Hematopoietic multipotent progenitor cell treated with erythropoietin and hydrocortisone succinate and interleukin-3 and kit ligand, for 17 days (in vitro differentiated cells): ENCODE measurements around the gene SLC37A1.
"Not testable (repeated sequence)": the region's sequence is repeated elsewhere in the genome, so short reads cannot be mapped to it uniquely, and the experiment has no call there.

Source experiments
- DNase-seq: peaks from one replicate; pipeline ENCODE4 v3.0.0-alpha.2; 2015; ENCODE audit warnings: low spot score

The SLC37A1 gene

DNA sequence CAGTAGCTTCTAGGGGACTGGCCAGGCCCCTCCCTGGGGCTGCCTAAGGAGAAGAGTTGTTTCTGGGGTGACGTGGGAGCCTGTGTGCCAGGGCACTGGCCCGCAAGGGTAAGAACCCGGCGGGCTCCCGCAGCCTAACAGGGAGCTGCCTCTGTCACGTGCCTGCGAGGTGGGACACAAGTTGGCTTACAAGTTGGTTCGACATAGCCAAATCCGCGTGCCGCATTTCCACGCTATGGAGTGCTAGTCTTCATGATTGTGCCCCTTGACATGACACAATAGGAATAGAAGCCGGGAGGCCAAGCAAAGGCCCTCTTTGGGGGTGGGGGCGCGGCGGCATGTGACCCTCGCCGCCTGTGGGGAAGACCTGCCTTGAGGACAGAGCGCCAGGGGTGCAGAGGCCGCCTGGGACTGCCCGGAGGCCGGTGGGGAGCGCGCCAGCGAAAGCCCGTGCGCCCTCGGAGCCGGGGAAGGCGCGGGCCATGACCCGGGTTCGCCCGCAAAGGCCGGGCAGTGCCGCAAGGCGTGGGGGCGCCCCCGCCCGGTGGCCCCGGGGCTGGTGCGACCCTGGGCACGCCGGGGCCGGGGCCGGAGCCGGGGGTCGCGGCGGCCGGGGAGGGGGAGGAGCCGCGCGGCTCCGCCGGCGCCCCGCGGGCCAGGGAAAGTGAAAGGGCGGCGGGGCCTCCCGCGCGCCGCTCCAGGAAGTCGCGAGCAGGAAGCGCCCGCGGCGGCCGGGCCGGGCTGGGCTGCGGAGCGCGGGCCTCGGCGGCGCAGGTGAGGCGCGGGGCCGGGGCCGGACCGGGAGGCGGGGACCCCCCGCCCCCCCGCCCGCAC is at the start of gene SLC37A1:
Gene SLC37A1 (plus strand): TSS at position 702 of the 834 bp plus-strand sequence. CDS start 4,603 bp downstream, outside the sequence.
- no peak for DNase-seq

DNA sequence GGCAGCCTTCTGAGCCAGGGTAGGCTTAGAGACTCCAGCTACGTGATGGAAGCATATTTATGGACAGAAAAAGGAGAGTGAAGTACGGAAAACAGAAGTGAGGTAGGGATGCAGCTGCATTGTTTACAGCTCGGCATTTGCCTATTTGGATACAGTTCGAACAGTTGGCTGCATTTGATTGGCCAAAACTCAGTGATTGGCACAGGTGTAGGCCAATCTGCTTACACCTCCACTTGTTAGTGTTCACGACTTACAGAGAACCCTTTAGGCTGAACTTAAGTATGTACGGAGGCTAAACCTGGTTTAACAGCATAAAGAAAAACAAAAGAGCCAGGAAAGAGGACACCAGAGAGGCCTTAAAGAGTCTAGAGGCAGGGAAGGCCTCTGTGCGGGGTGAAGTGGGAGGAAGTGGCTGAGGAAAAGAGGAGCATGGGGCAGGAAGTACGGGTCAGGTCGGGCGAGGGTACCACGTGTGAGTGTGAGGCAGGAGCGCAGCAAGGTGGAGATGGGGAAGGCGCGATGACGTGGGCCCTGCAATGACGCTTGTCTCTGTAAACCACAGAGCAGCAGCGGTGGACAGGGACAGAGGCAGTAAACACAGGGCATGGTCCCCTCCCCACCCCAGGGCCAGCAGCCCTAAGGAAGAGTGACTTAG is 49.7 kb upstream of the SLC37A1 start:
- peak; percentile 45 for DNase-seq

DNA sequence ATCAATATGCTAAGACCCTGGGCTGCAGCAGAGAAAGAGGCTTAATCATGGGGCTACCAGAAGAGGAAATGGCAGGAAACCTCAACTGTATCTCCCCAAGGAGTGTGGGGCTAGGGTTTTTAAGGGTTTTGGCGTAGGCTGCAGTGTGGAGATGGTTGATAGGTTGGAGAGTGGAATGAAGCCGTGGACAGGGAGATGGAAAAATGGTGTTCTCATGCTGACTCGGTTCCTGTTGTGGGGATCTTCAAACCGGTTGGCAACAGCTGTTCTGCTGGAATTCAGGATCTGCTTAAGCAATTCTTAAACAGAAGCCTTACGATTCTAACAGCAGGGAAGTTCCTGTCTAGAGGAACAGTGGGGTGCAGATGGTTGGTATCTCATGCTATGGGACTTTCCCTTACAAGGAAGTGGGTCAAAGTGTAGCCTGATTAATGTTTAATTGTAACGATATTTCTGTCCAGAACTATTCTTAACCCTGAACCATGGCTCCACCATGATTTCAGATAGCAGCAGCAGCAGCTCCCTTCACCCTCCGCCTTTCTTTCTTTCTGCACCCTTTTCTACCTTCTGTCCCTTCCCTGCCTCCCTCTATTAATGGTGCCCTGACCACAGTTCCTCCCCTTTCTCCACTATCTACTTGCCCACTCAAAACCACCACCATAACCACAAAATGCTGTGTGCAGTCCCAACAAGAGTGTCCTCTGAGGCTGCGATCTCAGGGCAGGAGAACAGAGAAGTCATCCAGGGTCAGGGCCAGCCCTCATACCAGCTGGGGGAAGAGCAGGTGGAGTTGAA is 48.4 kb upstream of the SLC37A1 start:
- no peak for DNase-seq

DNA sequence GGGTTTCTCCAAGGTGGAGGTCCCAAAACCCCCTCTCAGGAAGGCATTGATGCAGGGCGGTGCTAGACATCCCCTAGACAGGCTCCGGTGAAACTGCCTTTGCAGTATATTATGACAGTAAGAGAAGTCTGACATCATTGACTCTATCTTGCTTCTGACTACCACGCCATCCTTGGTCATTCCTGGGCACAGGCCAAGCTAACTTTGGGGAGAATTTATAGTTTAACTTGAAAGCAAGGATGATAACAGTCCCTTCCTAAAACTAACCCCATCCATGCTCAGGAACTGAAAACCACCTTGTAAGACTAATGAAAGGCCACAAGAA is 47.9 kb upstream of the SLC37A1 start:
- DNase-seq, result no peak

DNA sequence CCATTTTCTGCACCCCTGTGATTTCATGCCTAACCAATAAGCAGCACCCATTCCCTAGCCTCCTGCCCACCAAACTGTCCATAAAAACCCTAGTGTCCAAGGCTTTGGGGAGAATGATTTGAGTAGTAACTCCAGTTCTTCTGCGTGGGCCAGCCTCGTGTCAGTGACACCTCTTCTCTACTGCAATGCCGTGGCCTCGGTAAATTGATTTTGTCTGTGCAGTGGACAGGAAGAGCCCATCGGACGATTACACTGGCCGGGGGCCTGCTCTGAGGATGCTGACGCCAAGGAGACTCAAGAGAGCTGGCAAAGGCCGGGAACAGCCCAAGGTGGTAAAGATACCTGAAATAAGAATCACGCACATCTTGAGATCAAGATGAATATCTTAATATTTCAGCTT is 47.0 kb upstream of the SLC37A1 start:
- no peak for DNase-seq

DNA sequence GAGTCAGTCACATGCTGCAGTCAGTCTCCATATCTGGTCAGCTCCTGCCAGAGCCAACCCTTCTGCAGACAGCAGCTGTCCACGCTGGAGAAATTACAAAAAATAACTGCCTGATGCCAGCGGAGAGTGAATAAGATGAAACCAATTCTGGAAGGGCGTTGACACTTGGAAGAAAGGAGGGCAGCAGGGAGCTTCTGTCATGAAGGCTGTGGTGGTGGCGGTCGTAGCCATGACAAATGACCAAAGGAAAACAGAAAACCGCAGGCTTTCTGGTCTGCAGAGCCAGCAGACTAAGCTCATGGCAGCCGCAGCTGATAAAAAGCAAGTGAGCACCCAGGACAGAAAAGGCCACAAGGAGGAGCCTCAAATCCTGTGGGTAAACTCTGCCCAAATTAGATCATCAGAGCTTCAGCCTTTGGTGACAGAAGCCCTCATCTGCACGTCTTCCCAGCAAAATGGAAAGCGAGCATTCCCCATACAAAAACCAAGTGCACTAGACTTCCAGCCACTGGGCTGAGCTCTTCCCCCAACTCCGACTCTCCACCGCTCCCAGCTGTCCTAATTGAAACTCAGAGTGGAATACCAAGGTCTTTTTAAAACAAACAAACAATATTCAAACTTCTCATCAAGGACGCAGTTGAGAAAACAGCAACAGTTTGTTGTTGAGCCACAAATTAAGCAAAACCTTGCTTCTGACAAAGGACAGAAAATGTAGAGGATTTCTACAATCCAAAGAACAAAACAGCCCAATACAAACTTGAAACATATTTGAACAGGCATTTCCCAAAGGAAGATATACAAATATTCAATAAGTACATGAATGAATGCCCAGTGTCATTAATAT is 46.3 kb upstream of the SLC37A1 start:
- no peak for DNase-seq

DNA sequence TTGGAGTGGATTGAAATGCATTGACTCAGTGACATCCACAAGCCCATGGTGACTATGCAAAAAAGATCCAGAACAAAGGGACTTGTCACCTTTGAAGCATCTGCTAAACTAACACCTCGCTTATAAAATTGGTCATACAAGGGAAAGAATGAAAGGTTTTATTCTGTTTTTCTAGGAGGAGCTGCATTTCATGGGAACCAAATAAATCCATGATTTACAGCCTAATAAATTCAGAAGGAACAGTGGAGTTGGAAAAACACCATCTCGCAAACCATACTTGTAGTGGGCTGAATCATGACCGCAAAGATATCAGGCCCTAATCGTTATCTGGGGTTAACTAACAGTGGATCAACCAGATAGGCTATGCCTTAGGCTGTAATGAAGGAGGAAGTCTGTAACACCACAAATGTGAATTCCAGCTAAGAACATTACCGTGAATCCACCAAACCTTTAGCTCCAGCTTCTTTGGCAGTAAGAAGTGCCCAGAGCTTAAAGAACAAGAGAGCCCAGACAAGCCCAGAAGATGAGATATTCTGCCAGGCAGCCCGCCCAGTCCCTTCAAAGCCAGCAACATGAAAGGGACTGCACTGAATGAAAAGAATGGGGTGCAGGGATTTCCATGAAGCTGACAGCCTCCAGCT is 45.0 kb upstream of the SLC37A1 start:
- no peak for DNase-seq

DNA sequence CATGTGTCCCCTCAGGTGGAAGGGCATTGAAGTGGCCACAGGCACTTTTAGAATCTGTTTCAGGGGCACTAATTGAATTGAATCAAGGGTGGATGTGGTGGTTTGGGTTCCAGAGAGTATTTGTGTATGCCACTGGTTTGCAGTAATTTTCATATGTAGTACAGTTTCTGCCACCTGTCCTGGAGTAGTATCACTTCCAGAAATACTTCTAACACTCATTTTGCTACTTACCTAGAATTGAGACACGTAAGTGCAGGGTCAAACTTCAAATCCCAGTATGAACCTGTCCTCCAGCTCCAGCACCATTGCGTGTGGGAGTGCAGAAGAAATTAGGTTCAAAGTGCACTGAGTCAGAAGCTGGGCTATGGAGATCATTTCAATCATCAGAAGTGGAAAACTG is 44.4 kb upstream of the SLC37A1 start:
- DNase-seq, result no peak

DNA sequence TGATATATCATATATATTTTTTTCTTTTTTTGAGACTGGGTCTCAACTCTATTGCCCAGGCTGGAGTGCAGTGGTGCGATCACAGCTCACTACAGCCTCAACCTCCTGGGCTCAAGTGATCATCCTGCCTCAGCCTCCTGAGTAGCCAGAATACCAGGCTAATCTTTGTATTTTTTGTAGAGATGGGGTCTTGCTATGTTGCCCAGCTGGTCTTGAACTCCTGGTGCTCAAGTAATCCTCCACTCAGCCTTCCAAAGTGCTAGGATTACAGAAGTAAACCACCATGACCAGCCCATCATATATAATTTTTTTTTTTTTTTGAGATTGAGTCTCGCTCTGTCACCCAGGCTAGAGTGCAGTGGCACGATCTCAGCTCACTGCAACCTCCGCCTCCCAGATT is 43.9 kb upstream of the SLC37A1 start:
- DNase-seq, result not testable (repeated sequence)

DNA sequence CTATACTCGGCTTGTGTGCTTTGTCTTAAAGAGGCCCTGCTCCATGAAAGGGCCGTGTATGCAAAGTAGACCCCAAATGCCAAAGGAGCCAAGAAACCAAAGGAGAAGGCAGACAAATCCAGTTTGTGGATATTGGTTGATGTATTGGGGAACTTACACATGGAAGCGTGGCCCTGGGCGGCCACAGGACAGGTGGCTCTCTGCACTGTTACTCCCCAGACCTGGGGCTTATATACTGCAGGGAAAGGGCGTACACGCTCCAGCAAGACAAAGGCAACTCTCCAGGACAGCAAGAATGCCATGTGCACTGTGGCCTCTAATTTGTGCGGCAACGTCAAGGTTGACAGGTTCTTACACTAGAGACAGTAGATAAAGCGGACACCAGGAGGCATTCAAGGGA is 42.4 kb upstream of the SLC37A1 start:
- DNase-seq, result no peak

DNA sequence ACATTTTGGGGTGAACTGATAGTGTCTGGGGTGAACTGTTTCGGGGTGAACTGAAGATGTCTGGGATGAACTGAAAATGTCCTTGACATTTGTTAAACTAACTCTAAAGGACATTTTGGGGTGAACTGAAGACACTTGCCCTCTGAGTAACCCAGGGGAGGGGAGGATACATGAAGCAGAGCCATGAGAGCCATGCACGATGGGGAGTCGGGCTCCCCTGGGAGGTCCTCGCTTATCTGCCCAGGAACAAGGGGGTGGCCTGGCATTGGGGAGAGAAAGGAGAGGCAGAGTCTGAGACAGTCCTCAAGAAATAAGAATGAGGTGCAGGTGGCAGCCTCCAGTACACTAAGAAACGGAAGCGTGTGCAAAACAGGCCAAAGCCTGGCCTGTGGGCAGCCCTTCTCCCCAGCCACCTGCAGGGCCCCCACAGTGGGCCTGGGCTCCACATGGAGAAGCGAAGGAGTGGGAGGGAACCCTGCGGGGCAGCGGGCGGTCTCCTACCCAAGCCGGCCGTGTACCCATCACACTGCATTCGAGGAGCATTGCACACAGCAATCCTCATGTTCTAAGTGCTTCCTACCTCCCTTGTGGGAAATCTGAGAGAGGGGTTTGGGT is 41.8 kb upstream of the SLC37A1 start:
- no peak for DNase-seq

DNA sequence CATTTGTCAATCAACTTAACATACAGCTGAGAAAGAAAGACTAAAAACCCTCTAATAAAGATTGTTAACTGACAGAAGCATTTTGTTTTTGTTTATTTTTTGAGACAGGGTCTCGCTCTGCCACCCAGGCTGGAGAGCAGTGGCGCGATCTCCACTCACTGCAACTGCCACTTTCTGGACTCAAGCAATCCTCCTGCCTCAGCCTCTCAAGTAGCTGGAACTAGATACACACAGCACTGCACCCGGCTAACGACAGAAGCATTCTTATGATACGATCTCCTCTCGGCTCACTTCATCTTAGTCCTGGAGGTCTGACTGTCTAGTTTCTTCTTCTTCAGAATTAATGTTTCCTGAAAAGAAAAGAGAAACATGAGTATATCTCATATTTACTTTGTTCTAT is 41.1 kb upstream of the SLC37A1 start:
- no peak for DNase-seq

DNA sequence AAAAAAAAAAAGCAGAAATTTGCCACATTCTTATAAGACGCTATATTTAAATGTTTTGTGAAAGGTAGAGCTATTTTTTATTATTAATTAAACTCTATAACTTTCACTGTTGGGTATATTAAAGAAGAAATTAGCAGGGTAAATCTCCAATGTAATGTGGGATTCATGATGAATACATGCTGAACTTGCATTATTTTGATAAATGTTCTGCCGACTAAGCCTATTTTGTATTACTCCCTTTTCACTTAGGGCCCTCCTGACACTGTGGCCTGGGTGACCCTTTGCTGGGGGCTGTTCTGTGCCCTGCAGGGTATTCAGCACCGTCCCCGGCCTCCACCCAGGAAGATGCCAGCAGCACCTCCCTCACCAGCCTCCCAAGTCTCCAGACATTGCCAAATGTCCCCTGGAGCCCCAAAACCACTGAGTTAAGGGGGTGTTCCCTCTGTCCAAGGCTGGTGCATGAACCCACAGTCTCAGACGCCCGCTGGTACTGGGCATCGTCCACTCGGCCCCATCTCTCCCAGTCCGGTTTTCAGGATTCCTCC is 40.1 kb upstream of the SLC37A1 start:
- DNase-seq, result no peak

DNA sequence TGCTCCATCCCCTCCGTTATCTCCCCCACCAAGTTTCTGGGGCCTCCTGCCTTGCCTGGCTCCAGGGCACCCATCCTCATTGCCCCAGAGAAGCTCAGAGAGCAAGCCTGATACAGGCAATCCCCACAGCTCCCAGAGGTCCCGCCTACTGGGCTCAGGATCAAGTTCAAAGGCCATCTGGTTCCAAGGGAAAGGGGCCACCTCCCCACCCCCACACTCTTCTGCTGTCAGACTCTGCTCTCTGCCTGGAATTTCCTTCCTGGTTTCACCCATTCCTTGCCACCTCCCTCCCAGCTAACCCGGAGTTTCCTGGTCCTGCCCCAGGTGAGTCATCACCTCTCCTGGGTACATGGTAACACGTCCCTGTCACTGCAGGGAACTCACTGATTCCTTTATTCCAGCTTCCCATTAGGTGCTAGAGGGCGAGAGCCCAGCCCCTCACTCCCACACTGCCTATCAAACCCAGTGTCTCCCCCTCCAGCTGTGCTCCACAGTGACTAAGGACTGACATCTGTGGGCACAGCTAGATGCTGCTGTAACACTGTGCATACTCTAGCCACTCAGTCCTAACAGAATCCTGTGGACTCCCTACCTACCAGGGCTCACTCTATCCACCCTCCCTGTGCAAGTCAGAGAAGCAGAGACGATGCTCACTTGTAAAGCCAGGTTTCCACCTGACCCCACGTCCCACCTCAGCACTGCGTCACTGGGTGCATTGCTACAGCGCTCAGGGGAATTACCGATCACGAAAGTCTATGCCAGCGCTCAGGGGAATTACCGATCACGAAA is 39.4 kb upstream of the SLC37A1 start:
- no peak for DNase-seq

DNA sequence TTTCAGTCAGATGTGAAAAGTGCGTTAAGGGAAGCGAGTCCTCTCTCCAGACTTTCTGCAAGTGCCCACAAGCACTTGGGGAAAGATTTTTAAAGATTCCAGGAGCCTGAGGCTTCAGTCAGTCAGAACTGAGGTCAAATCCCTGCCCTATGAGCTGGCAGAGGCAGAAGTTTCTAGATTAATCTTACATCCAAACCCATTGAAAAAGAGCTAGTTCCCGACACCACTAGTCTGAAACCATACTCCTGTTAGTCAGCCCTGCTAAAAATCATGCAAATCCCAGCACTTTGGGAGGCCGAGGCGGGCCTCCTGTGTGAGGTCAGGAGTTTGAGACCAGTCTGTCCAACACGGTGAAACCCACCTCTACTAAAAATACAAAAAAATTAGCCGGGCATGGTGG is 38.6 kb upstream of the SLC37A1 start:
- DNase-seq, result no peak

DNA sequence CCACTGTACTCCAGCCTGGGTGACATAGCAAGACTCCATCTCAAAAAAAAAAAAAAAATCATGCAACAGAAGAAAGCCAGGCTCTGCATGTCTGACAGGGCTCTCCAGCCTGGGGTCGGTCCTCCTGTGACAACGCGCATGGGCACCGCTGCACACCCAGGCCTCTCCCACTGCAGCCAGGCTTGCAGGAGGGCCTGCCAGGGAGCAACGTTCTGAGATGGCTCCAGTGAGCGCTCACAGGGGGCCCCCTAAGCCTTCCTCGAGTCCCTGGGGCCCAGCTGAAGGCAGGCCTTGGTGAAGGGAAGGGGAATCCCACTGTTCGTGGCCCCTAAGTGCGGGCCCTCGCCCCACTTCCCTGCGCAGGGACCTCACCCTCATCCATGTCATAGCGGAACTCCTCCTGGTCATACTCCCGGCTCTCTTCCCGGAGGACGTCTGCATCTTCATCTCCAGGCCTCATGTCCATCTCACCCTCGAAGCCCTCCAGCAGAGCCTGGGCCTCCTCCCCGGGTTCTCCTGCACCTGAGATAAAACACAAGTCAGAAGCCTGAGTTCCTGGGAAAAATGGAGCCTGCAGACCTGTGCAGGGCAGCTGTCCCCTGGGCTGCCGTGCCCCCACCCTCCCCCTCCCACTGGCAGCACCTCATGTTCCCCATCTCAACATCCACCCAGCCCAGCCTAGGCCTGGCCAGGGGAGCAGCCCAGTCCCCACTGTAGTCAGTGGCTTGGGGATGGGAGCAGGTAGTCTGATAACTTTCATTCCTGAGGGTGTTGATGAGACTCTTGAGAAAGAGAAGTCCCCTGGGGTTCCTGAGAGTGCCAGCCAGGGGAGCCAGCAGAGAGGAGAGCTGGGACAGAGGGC is 37.9 kb upstream of the SLC37A1 start:
- no peak for DNase-seq

DNA sequence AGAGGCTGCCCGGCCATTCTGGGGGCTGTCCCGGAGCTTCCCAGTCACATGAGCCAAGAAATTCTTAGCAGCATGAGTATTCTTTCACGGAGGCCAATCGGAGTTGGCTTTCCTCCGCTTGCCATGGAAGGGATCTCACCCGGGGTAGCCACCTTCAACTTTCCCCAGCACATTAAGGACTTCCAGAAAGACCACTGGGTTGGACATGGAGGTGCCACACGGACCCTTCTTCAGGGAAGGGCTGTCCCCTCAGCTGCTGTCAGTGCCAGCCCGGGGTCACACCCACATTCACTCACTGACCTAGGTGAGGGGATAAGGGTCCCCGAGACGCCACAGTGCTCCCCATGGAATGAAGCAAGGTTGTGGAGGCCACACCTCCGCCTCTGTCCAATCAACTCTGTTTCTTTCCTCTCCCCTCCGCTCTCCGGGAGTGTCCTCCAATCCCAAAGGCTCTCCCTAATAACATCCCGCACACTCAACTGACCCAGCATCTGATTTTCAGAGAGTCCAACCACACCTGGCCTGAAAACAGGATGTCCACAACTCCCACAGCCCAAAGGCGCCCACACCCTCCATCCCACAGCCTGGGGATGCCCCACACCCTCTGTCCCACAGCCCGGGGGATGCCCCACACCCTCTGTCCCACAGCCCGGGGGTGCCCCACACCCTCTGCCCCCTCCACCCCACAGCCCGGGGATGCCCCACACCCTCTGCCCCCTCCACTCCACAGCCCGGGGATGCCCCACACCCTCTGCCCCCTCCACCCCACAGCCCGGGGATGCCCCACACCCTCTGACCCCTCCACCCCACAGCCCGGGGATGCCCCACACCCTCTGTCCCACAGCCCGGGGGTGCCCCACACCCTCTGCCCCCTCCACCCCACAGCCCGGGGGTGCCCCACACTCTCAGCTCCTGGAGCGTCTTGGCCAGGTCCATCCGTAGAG is 37.0 kb upstream of the SLC37A1 start:
- no peak for DNase-seq

DNA sequence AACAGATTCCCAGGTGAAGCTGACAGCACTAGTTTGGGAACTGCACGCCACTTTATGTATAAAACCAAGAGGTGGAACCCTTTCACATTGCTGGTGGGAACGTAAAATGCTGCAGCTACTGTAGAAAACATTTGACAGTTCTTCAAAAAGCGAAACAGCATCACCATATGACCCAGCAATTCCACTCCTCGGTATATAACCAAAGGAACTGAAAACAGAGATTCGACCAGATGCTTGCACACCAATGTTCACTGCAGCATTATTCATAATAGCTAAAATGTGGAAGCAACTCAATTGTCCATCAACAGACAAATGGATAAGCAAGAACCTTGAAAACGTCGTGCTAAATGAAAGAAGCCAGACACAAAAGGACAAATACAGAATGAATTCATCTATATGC is 35.1 kb upstream of the SLC37A1 start:
- no peak for DNase-seq
